T follicular helper cell (primary cell): ENCODE data around the gene LIX1.
"Not testable (repeated sequence)": the region's sequence is repeated elsewhere in the genome, so short reads cannot be mapped to it uniquely, and the experiment has no call there.

Source experiments
- DNase-seq: peaks from one replicate; pipeline ENCODE4 v3.0.0-alpha.2; 2020; ENCODE audit warnings: low read depth

LIX1 gene

DNA sequence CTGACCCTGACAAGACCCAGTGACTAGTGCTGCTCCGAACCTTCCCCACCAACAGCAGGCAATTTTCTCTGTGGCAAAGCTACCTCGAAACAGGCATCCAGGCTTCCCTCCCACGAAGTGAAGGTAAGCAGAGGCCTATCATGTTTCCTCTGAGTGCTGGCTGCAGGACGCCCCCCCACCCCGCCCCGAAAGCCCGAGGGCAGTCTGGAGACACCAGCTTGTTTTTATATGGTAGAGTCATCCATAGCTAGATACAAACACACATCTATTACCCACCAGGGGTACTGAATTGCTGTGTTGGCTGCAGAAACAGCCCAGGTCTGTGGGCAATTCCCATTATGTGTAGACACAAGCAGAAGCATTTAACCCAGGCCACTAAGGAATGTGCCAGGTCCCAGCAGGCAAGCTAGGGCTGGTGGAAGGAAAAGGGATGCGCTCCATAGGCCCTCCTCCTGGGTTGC is 40.4 kb downstream of the LIX1 start:
- DNase-seq: no peak

DNA sequence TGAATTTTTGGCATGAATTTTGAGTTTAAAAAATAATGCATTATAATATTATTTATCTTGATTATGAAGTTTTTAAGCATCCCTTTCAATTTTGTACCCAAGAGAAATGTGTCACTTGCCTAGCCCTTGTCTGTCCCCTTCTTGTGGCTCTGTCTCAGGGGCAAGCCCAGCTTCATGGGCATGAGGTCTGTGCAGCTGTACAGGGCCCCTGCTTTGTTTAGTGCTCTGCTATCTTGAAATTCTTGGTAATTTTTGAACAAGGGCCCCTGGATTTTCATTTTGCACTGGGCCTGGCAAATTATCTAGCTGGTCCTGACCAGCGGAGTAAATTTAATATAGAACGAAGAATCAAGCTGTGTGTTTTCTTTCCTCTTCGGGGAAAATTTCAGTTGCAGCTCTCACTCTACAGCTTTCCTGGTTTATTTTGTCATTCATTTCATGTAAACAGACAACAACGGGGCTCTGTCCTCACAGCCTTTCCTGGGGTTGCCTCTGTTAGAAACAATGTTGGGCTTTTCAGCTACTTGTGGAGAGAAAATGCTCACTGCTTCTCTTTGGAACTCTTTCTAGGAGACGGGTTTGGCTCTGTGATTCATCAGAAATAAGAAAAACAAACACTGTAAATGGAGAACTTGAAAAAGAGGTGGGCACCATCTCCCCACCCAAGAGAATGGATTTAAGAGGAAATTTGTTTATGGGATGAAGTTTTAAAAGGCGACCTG is 41.1 kb downstream of the LIX1 start:
- DNase-seq: no peak

- no peak for DNase-seq
Measured at GRCh38 chr5:97100476-97100875, 41.9 kb downstream of the LIX1 start.

DNA sequence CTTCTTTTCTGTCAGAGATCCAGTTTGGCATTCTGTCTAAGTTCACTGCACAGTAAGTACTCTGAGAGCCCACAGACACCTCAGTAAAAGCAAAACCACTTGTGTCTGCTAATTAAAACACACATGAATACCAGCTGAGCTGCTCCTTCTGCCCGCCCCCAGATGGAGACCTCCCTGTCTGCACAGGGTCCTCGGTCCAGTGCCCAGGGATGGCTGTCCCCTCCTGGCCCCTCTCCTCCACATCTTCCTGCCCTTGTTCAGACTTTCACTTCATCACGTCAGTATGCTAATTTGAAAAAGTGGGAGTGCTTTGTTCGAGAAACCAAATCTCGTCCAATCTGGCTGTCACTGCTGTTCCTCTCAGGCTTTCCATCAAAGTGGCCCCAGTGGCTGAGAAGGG is 43.5 kb downstream of the LIX1 start:
- no peak for DNase-seq

- no peak for DNase-seq
Measured at GRCh38 chr5:97097326-97098230, 44.8 kb downstream of the LIX1 start.

GRCh38 chr5:97096846-97097245 is 45.6 kb downstream of the LIX1 start:
- DNase-seq: no peak

DNA sequence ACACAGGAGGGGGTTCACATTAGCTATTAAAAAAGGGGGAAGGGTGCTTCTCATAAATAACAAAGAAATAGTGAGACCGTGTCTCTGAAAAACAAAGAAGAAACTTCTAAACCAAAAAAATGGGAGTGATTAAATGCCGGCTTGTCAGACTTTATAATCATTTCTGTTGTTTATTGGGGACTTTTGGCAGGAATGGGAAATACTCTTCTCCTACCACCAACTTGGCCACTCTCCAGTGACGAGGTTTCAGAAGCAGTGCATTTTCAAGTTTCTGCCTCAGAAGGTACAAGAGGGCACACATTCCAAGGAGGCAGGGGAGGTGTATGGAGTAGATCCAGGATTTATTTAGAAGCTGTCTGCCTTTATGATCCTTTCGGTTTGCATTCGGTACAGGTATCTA is 46.2 kb downstream of the LIX1 start:
- DNase-seq: no peak

- no peak for DNase-seq
Measured at GRCh38 chr5:97095318-97095732, 47.1 kb downstream of the LIX1 start.

- no peak for DNase-seq
Measured at GRCh38 chr5:97094579-97095317, 47.7 kb downstream of the LIX1 start.

GRCh38 chr5:97093193-97093592 is 49.2 kb downstream of the LIX1 start:
- no peak for DNase-seq

DNA sequence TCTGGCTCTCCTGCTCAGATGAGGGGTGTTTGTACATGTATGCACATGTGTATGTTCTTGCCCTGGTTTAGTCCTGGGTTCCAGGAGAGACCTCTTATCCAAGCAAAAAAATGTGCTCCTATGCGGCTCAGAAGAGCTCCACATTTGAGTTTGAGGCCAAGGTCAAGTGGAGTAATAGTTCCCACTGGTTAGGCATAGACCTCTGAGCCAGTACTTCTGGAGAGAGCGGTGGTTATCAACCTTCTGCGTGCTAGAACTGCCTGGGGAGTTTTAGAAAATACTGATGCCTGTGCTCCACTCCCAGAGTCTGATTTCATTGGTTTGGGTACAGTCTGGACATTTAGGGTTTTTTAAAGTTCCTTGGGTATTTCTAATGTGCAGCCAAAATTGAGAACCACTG is 51.5 kb downstream of the LIX1 start:
- no peak for DNase-seq

DNA sequence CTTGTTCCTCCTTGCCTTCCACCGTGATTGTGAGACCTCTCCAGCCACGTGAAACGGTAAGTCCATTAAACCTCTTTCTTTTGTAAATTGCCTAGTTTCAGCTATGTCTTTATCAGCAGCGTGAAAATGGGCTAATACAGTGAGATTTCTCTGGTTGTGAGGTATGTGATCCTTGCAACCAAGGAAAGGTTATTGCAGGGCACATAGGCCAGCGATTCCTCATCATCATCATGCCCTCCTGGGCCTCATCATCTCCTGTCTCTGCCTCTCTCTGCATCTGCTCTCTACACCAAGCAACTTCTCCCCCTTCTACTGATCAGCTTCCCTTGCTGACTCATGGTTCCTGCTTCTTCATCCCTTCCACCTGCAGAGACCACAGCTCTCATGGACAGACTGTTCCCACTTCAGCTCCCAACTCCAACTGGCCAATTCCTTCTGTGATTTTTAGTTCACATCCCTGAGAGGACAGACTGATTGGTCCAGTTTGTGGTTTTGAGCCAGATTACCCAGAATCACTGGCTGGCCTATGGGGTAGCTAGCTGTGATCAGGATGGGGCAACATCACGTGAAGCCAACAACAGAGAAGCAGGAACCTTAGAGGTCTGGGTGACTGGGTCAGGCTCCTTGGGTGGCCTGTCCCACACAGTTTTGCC is 53.1 kb downstream of the LIX1 start:
- no peak for DNase-seq

- DNase-seq: no peak
Measured at GRCh38 chr5:97088774-97089148, 53.6 kb downstream of the LIX1 start.

DNA sequence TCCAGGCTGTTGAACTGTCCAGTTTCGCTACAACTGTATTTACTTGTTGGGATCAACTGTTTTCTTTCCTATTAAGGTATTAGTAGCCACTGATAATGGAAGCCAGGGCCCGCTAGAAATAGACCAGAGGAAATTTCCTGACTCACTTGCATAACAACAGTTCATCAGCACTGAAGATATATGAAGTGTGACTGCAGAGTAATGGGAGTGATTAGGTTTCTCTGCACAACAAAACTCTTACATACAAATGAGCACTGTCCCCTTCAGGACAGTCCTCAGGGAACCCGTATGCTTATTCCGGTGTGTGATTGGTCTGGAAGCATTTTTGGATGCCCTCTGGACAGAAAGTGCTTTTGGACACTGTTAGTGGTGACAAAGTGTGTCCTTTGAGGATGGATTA is 55.3 kb downstream of the LIX1 start:
- DNase-seq: no peak

DNA sequence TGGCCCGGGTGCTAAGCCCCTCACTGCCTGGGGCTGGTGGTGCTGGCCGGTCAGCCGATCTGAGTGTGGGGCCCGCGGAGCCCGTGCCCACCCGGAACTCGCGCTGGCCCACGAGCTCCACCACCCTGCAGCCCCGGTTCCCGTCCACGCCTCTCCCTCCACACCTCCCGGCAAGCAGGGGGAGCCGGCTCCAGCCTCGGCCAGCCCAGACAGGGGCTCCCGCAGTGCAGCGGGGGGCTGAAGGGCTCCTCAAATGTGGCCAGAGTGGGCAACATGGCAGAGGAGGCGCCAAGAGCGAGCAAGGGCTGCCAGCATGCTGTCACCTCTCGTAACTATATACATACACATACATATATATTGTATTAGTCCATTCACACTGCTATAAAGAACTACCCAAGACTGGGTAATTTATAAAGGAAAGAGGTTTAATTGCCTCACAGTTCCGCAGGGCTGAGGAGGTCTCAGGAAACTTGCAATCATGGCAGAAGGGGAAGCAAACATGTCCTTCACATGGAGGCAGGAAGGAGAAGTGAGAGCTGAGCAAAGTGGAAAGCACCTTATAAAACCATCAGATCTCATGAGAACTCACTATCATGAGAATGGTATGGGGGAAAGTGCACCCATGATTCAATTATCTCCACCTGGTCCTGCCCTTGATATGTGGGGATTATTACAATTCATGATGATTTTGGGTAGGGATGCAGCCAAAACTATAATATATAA is 56.8 kb downstream of the LIX1 start:
- DNase-seq: no peak

GRCh38 chr5:97084782-97085458 is 57.5 kb downstream of the LIX1 start:
- not testable (repeated sequence) for DNase-seq

DNA sequence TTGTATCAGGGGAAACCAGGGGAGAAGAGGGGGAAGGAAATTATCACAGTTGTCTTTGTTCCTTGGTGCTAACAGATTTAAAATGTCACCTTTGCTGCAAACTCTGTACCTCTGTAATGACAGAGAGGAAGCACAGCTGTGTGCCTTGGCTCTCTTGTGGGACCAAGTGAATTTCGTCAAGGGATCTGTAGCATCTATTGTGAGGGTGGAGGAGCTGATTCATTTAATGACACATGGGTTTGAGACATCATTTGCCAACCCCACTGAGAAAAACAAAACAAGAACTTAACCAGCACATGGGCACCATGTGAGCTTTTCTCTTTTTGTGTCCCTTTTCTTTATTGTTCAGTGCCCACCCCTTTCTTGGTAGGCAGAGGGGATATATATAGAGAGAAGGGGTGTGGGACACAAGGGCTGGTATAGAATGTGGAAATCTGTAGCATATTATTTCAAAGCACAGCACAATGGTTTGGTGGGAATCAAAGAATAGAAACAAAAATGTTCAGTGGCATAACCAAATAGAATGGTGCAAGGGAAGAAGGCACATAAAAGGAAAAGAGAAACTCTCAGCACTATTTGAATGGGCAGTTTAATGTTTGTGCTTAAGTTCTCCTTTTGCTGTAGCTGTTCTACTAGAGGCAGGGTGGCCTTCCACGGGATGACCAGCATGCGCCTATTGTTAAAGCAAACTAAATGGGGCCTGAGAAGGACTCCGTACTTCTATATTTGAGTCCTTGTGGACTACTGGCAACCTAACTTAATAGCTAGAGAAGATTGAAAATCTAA is 63.3 kb downstream of the LIX1 start:
- DNase-seq: no peak

GRCh38 chr5:97077246-97077645 is 65.2 kb downstream of the LIX1 start:
- no peak for DNase-seq

- no peak for DNase-seq
Measured at GRCh38 chr5:97076098-97076497, 66.3 kb downstream of the LIX1 start.

GRCh38 chr5:97075649-97076048 is 66.8 kb downstream of the LIX1 start:
- DNase-seq: no peak
